Neural crest cell (in vitro differentiated cells): ENCODE data around the gene ZCCHC3. TPM values are rescaled to one million over a fixed set of nuclear protein-coding genes. Genes with fewer than 3 reads are reported as not detected.

ENCODE experiments used
- DNase-seq: peaks from one replicate; pipeline ENCODE4 v3.0.0; 2021; ENCODE audit warnings: low read depth, mixed read lengths, low spot score
- H3K27ac Mint-ChIP-seq: one replicate; pipeline ENCODE4 v1.8.0; 2021; ENCODE audit warnings: mild to moderate bottlenecking, mixed read lengths; ENCODE audit not compliant: unreplicated experiment
- H3K27me3 Mint-ChIP-seq: 2 replicates; pipeline ENCODE4 v1.8.0; 2021; ENCODE audit warnings: low read depth, mild to moderate bottlenecking, mixed read lengths
- H3K36me3 Mint-ChIP-seq: 2 replicates; pipeline ENCODE4 v1.8.0; 2021; ENCODE audit warnings: low read depth, mild to moderate bottlenecking, mixed read lengths
- H3K4me1 Mint-ChIP-seq: 2 replicates; pipeline ENCODE4 v1.8.0; 2021; ENCODE audit warnings: mixed read lengths
- H3K4me3 Mint-ChIP-seq: one replicate; pipeline ENCODE4 v1.8.0; 2021; ENCODE audit warnings: mild to moderate bottlenecking, mixed read lengths
- H3K9me3 Mint-ChIP-seq: 2 replicates; pipeline ENCODE4 v1.8.0; 2021; ENCODE audit warnings: mixed read lengths
- CTCF ChIP-seq: fragments of 200-600 bp; sonication (generic); conservative IDR thresholded peaks from 2 replicates; pipeline ENCODE4 v1.5.0; 2021; ENCODE audit warnings: antibody characterized with exemption, mild to moderate bottlenecking
- total RNA-seq: library from RNA; stranded (reverse); gene quantifications from 2 replicates; pipeline ENCODE4 v1.2.1, GENCODE V29; 2021

ZCCHC3 gene
- total RNA-seq, 1 donor from 2014 or later, result 59.2 TPM

- Mint-ChIP-seq H3K27ac (no peak overlapping the region), H3K4me1 (peaks cover 38% of the 10 kb centered on the region), H3K9me3 (no peaks in the 10 kb centered on the region), H3K36me3 (peaks cover 10% of the 10 kb centered on the region), H3K27me3 (no peaks in the 10 kb centered on the region), H3K4me3 (peak overlapping the region; percentile 100)
- TF ChIP-seq CTCF, result no peak
- DNase-seq, result no peak
These were observed 1.6 kb upstream of the ZCCHC3 start for GRCh38 chr20:295804-296203.

GRCh38 chr20:297925-298775 is 780 bp downstream of the ZCCHC3 start:
- no peaks in the 10 kb centered on the region for H3K9me3 Mint-ChIP-seq
- no peak for TF ChIP-seq CTCF
- peaks cover 55% of the 10 kb centered on the region for H3K4me1 Mint-ChIP-seq
- H3K27me3 Mint-ChIP-seq, result no peaks in the 10 kb centered on the region
- H3K36me3 Mint-ChIP-seq, result peaks cover 13% of the 10 kb centered on the region
- DNase-seq, result peak; percentile 23
- H3K4me3 Mint-ChIP-seq, result peak overlapping the region; percentile 99
- peak overlapping the region; percentile 97 for H3K27ac Mint-ChIP-seq

GRCh38 chr20:298776-299391 is 1.5 kb downstream of the ZCCHC3 start:
- no peak overlapping the region for H3K27ac Mint-ChIP-seq
- H3K36me3 Mint-ChIP-seq, result peaks cover 17% of the 10 kb centered on the region
- H3K4me1 Mint-ChIP-seq, result peaks cover 58% of the 10 kb centered on the region
- no peaks in the 10 kb centered on the region for H3K9me3 Mint-ChIP-seq
- TF ChIP-seq CTCF, result no peak
- H3K4me3 Mint-ChIP-seq, result peak overlapping the region; percentile 99
- H3K27me3 Mint-ChIP-seq, result no peaks in the 10 kb centered on the region
- no peak for DNase-seq

- peaks cover 59% of the 10 kb centered on the region for H3K4me1 Mint-ChIP-seq
- H3K27ac Mint-ChIP-seq, result peak overlapping the region; percentile 95
These were observed 3.1 kb downstream of the ZCCHC3 start for GRCh38 chr20:300345-300990.

More at GRCh38 chr20:300345-300990, 3.1 kb downstream of the ZCCHC3 start:
- no peak for DNase-seq
- Mint-ChIP-seq H3K4me3 (peak overlapping the region; percentile 99), H3K9me3 (no peaks in the 10 kb centered on the region), H3K27me3 (no peaks in the 10 kb centered on the region), H3K36me3 (peaks cover 17% of the 10 kb centered on the region)
- TF ChIP-seq CTCF, result no peak
